Natural killer cell (primary cell): ENCODE measurements around the gene LSM14A. TPM values are rescaled to one million over a fixed set of nuclear protein-coding genes. Genes with fewer than 3 reads are reported as not detected.
"Not testable (repeated sequence)": the region's sequence is repeated elsewhere in the genome, so short reads cannot be mapped to it uniquely, and the experiment has no call there.

Experiments
- ATAC-seq, 3 donors: fragments of 150-1000 bp in 2 of 3; fragments of 200-7000 bp in 1 of 3; cut with Tn5 transposase; 1 replicate in 1 of 3; 2 replicates in 2 of 3; pipeline ENCODE4 v1.10.0; 2021; ENCODE audit warnings: mild to moderate bottlenecking in 2 of 3, moderate library complexity in 2 of 3
- DNase-seq, 2 donors: peaks; one replicate each; pipeline versions ENCODE4 v3.0.0 to v3.0.0-alpha.2; 2013 to 2021; ENCODE audit warnings: mixed read lengths in 1 of 2
- H3K27ac ChIP-seq: one replicate; pipeline ENCODE4 v1.5.1; 2013; ENCODE audit warnings: mild to moderate bottlenecking, low read length
- H3K27me3 ChIP-seq: one replicate; pipeline ENCODE4 v1.6.1; 2013; ENCODE audit warnings: low read length; ENCODE audit not compliant: control insufficient read depth, insufficient read depth
- H3K36me3 ChIP-seq: one replicate; pipeline ENCODE4 v1.6.1; 2013; ENCODE audit warnings: low read length; ENCODE audit not compliant: control insufficient read depth, insufficient read depth
- H3K4me1 ChIP-seq: one replicate; pipeline ENCODE4 v1.6.1; 2013; ENCODE audit warnings: low read length; ENCODE audit not compliant: control insufficient read depth, insufficient read depth
- H3K4me3 ChIP-seq: one replicate; pipeline ENCODE4 v1.5.1; 2013; ENCODE audit warnings: low read length
- H3K9me3 ChIP-seq: one replicate; pipeline ENCODE4 v1.6.1; 2013; ENCODE audit warnings: low read length; ENCODE audit not compliant: control insufficient read depth, insufficient read depth
- H3K27ac Mint-ChIP-seq, 2 donors: one replicate each; pipeline ENCODE4 v1.8.0; 2022; ENCODE audit warnings: mild to moderate bottlenecking in 2 of 2, mixed read lengths in 2 of 2, moderate library complexity in 1 of 2
- H3K27me3 Mint-ChIP-seq, 2 donors: one replicate each; pipeline ENCODE4 v1.8.0; 2022; ENCODE audit warnings: low read depth in 2 of 2, mixed read lengths in 2 of 2
- H3K36me3 Mint-ChIP-seq: one replicate; pipeline ENCODE4 v1.8.0; 2022; ENCODE audit warnings: mixed read lengths
- H3K4me1 Mint-ChIP-seq, 2 donors: one replicate each; pipeline ENCODE4 v1.8.0; 2022; ENCODE audit warnings: mixed read lengths in 2 of 2
- H3K4me3 Mint-ChIP-seq: one replicate; pipeline ENCODE4 v1.8.0; 2022; ENCODE audit warnings: mild to moderate bottlenecking, moderate library complexity, mixed read lengths
- H3K9me3 Mint-ChIP-seq, 2 donors: one replicate each; pipeline ENCODE4 v1.8.0; 2022; ENCODE audit warnings: mixed read lengths in 2 of 2
- WGBS: methylation state at CpG from one replicate; pipeline ENCODE4 v1.1.7; 2013; ENCODE audit warnings: missing lambda C conversion rate; ENCODE audit not compliant: insufficient coverage; 5-methylcytosine and 5-hydroxymethylcytosine counted together
- intact Hi-C: fragments of 100-400 bp; cut with micrococcal nuclease; formaldehyde crosslinking; loops from one replicate; pipeline ENCODE4 v1.14.2; 2022
- total RNA-seq, 4 donors: library from RNA; stranded (reverse); fragments of 120-200 nt in 1 of 4; gene quantifications; one replicate each; pipeline versions ENCODE4 v1.2.3 to v1.2.4, GENCODE V29; 2013 to 2022
- TF ChIP-seq, protein P1 (sequence below): fragments of 200-600 bp; IDR thresholded peaks from one replicate; pipeline ENCODE4 v1.8.0; 2022; ENCODE audit warnings: antibody characterized with exemption

Gene LSM14A
- total RNA-seq, 3 donors from 2014 or later (not counting 1 experiment from before 2014, with no cell fraction given): 201 to 246 (median 202) TPM

DNA sequence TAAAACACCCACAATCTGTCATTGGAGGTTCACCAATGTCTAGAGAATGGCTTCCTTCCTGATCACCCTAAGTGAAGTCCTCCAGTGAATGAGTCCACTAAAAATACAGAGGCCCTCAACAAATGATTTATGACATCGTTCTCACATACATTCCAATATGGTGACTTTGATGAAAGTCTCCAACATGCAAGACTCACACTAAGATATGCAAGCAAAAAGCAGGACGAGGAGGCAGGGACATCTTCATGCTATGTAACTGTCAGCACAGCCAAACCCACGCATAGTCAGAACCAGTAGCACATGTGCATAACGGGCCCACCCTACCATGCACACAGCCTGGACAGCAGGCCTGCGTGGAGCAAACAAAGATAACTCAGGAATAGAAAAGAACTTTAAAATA lies 16.6 kb upstream of the LSM14A start:
- ATAC-seq (no peak), DNase-seq (no peak)
- intact Hi-C loops: no loop called here
- Mint-ChIP-seq H3K27me3 (peaks cover 0 to 8% of the 10 kb centered on the region in 2 donors), H3K4me1 (no peaks in the 10 kb centered on the region), H3K9me3 (no peaks in the 10 kb centered on the region), H3K36me3 (no peaks in the 10 kb centered on the region), H3K27ac (no peak overlapping the region), H3K4me3 (no peak overlapping the region)
- Histone ChIP-seq H3K4me3 (no peak overlapping the region), H3K27ac (no peak overlapping the region), H3K4me1 (no peaks in the 10 kb centered on the region), H3K36me3 (no peaks in the 10 kb centered on the region), H3K27me3 (no peaks in the 10 kb centered on the region), H3K9me3 (no peaks in the 10 kb centered on the region)
- TF ChIP-seq, protein P1, sequence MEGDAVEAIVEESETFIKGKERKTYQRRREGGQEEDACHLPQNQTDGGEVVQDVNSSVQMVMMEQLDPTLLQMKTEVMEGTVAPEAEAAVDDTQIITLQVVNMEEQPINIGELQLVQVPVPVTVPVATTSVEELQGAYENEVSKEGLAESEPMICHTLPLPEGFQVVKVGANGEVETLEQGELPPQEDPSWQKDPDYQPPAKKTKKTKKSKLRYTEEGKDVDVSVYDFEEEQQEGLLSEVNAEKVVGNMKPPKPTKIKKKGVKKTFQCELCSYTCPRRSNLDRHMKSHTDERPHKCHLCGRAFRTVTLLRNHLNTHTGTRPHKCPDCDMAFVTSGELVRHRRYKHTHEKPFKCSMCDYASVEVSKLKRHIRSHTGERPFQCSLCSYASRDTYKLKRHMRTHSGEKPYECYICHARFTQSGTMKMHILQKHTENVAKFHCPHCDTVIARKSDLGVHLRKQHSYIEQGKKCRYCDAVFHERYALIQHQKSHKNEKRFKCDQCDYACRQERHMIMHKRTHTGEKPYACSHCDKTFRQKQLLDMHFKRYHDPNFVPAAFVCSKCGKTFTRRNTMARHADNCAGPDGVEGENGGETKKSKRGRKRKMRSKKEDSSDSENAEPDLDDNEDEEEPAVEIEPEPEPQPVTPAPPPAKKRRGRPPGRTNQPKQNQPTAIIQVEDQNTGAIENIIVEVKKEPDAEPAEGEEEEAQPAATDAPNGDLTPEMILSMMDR: no peak
- WGBS: 92% methylated on average over 5 of the region's 5 CpGs

DNA sequence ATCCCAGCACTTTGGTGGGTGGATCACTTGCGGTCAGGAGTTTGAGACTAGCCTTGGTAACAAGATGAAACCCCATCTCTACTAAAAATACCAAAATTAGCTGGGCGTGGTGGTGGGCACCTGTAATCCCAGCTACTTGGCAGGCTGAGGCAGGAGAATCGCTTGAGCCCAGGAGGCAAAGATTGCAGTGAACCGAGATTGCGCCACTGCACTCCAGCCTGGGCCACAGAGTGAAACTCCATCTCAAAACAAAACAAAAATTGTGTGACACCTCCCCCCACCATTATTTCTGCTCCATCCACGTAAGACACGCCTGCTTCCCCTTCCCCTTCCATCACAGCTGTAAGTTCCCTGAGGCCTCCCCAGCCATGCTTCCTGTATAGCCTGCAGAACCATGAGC lies 13.3 kb upstream of the LSM14A start:
- intact Hi-C loops, H3K9me3 Mint-ChIP-seq, H3K27ac ChIP-seq, H3K27me3 Mint-ChIP-seq, H3K36me3 ChIP-seq, H3K36me3 Mint-ChIP-seq, H3K4me3 ChIP-seq, H3K27me3 ChIP-seq, H3K4me1 Mint-ChIP-seq, ATAC-seq, H3K27ac Mint-ChIP-seq, H3K9me3 ChIP-seq, H3K4me3 Mint-ChIP-seq, DNase-seq, H3K4me1 ChIP-seq: not testable (repeated sequence)
- 85% methylated on average over 7 of the region's 7 CpGs for WGBS

DNA sequence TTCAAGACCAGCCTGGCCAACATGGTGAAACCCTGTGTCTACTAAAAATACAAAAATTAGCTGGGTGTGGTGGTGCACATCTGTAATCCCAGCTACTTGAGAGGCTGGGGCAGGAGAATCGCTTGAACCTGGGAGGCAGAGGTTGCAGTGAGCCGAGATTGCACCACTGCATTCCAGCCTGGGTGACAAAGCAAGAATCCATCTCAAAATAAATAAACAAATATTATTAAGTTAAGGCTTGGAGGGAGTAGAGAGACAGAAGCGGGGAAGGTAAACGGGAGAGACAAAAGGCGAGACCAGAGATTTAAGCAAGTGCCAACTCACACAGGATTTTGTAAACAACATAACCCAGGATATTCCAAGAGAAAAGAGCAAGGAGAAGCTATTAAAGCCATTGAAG lies 12.8 kb upstream of the LSM14A start:
- H3K36me3 Mint-ChIP-seq, H3K27me3 Mint-ChIP-seq, H3K27ac Mint-ChIP-seq, H3K9me3 ChIP-seq, ATAC-seq, H3K27ac ChIP-seq, H3K27me3 ChIP-seq, H3K9me3 Mint-ChIP-seq, H3K4me1 Mint-ChIP-seq, DNase-seq, H3K4me3 ChIP-seq, intact Hi-C loops, H3K36me3 ChIP-seq, H3K4me3 Mint-ChIP-seq, H3K4me1 ChIP-seq: not testable (repeated sequence)
- WGBS: 93% methylated on average over 2 of the region's 5 CpGs

DNA sequence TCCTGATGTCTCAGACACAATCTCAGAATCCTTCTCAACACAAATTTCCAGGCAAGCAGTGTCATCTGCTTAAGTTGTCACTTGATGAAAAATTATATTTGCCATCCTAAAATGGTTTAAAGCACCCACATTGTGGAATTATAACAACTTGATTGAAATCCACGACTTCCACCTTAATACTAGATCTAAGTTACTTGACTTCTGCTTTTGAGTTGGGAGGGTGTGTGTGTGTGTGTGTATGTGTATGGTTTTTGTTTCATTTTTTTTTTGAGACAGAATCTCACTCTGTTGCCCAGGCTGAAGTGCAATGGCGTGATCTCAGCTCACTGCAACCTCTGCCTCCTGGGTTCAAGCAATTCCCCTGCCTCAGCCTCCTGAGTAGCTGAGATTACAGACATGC lies 10.4 kb upstream of the LSM14A start:
- H3K4me1 ChIP-seq, H3K27me3 Mint-ChIP-seq, DNase-seq, H3K27ac ChIP-seq, H3K27ac Mint-ChIP-seq, H3K9me3 ChIP-seq, H3K9me3 Mint-ChIP-seq, H3K4me3 ChIP-seq, intact Hi-C loops, H3K36me3 ChIP-seq, H3K36me3 Mint-ChIP-seq, H3K4me1 Mint-ChIP-seq, ATAC-seq, H3K4me3 Mint-ChIP-seq, H3K27me3 ChIP-seq: not testable (repeated sequence)
- 75% methylated on average over 1 of the region's 2 CpGs for WGBS

DNA sequence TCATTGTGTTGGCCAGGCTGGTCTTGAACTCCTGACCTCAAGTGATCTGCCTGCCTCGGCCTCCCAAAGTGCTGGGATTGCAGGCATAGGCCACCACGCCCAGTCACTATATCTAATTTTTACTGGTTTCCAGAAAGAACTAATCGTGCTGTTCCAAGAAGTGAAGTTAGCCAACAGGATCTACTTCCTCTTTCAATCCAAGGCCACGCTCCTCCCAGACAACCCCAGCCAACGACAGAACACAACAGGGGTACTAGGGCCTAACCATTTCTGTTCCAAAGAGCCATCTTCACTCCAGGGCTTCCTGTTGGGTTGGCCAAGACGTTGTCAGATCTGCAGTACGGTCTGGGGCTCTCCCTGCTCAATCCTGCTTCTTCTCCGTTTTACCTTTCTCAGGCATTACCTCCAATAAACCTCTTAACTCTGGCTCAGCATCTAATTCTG lies 7.0 kb upstream of the LSM14A start:
- no peak overlapping the region for H3K4me3 ChIP-seq
- no peak overlapping the region for H3K4me3 Mint-ChIP-seq

DNA sequence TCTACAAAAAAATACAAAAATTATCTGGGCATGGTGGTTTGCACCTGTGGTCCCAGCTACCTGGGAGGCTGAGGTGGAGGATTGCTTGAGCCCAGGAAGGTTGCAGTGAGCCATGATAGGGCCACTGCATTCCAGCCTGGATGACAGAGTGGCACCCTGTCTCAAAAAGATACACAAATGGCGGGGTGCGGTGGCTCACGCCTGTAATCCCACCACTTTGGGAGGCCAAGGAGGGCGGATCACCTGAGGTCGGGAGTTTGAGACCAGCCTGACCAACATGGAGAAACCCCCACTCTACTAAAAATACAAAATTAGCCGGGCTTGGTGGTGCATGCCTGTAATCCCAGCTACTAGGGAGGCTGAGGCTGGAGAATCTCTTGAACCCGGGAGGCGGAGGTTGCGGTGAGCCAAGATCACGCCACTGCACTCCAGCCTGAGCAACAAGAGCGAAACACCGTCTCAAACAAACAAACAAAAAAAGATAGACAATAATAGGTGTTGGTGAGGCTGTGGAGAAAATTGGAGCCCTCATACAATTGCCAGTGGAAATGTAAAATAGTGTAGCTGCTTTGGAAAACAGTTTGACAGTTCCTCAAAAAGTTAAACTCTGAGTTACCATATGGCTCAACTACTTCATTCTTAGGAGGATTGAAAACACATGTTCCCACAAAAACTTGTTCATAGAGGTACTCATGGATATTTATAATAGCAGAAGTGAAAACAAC lies 2.7 kb upstream of the LSM14A start:
- H3K36me3 Mint-ChIP-seq, H3K9me3 ChIP-seq, H3K9me3 Mint-ChIP-seq, H3K27me3 Mint-ChIP-seq, ATAC-seq, H3K36me3 ChIP-seq, H3K27me3 ChIP-seq, H3K27ac ChIP-seq, DNase-seq, H3K4me3 ChIP-seq: not testable (repeated sequence)
- peak overlapping the region; percentile 37 for H3K4me3 Mint-ChIP-seq
- peaks cover 22 to 27% of the 10 kb centered on the region in 2 donors for H3K4me1 Mint-ChIP-seq
- intact Hi-C loops: loop anchor here (5.0 kb wide), 1 partner anchor 183 kb away; no protein-coding TSS in a partner anchor
- H3K27ac Mint-ChIP-seq: peak overlapping the region in 1 of 2 donors; percentile 90
- peaks cover 26% of the 10 kb centered on the region for H3K4me1 ChIP-seq
- WGBS: 95% methylated on average over 10 of the region's 12 CpGs

More for the DNA sequence above, 7.0 kb upstream of the LSM14A start:
- Mint-ChIP-seq H3K27me3 (peaks cover 4 to 8% of the 10 kb centered on the region in 2 donors), H3K9me3 (no peaks in the 10 kb centered on the region), H3K4me1 (no peaks in the 10 kb centered on the region), H3K36me3 (no peaks in the 10 kb centered on the region), H3K27ac (no peak overlapping the region)
- TF ChIP-seq, protein P1: no peak
- no peaks in the 10 kb centered on the region for H3K4me1 ChIP-seq
- ATAC-seq (no peak), DNase-seq (no peak)
- H3K27me3 ChIP-seq: no peaks in the 10 kb centered on the region
- H3K27ac ChIP-seq: no peak overlapping the region
- intact Hi-C loops: no loop called here
- WGBS: 76% methylated on average over 8 of the region's 8 CpGs
- H3K9me3 ChIP-seq: no peaks in the 10 kb centered on the region
- H3K36me3 ChIP-seq: no peaks in the 10 kb centered on the region
